WERI-Rb-1 (cell line): Measurements from ENCODE around the gene RGS9.
"Not testable (repeated sequence)": the region's sequence is repeated elsewhere in the genome, so short reads cannot be mapped to it uniquely, and the experiment has no call there.

Source experiments
- DNase-seq: peaks from one replicate; pipeline ENCODE4 v3.0.0-alpha.2; 2020
- H3K27ac ChIP-seq: fragments of 250-450 bp; sonication (Bioruptor Pico); 2 replicates; pipeline ENCODE4 v1.5.1; 2020; ENCODE audit warnings: mild to moderate bottlenecking, moderate library complexity
- H3K27me3 ChIP-seq: fragments of 250-450 bp; sonication (Bioruptor Pico); 2 replicates; pipeline ENCODE4 v1.5.1; 2021; ENCODE audit warnings: mild to moderate bottlenecking, low read depth, moderate library complexity; ENCODE audit not compliant: insufficient read depth, severe bottlenecking
- H3K36me3 ChIP-seq: fragments of 250-450 bp; sonication (Bioruptor Pico); 2 replicates; pipeline ENCODE4 v1.5.1; 2020; ENCODE audit warnings: mild to moderate bottlenecking, moderate library complexity
- H3K4me3 ChIP-seq: 2 replicates; pipeline ENCODE4 v1.5.1; 2011; ENCODE audit warnings: low read depth, mild to moderate bottlenecking, control low read depth, low read length
- H3K9me3 ChIP-seq: fragments of 250-450 bp; sonication (Bioruptor Pico); 2 replicates; pipeline ENCODE4 v1.5.1; 2021; ENCODE audit warnings: mild to moderate bottlenecking, moderate library complexity; ENCODE audit not compliant: severe bottlenecking
- CTCF ChIP-seq: IDR thresholded peaks from 2 replicates; pipeline ENCODE4 v1.5.1; 2011; ENCODE audit warnings: low read depth, mild to moderate bottlenecking, control low read depth, inconsistent platforms, low read length

The RGS9 gene

GRCh38 chr17:65201331-65201730 is 64.2 kb downstream of the RGS9 start:
- no peaks in the 10 kb centered on the region for H3K27me3 ChIP-seq
- H3K4me3 ChIP-seq: no peak overlapping the region
- H3K36me3 ChIP-seq: no peaks in the 10 kb centered on the region
- DNase-seq: no peak
- H3K27ac ChIP-seq: no peak overlapping the region
- no peaks in the 10 kb centered on the region for H3K9me3 ChIP-seq
- no peak for TF ChIP-seq CTCF

- no peak overlapping the region for H3K27ac ChIP-seq
- no peaks in the 10 kb centered on the region for H3K27me3 ChIP-seq
- H3K36me3 ChIP-seq: no peaks in the 10 kb centered on the region
- H3K9me3 ChIP-seq: no peaks in the 10 kb centered on the region
- no peak for DNase-seq
- no peak overlapping the region for H3K4me3 ChIP-seq
- no peak for TF ChIP-seq CTCF
Observed at GRCh38 chr17:65202844-65203571, 65.8 kb downstream of the RGS9 start.

GRCh38 chr17:65204001-65204400 is 66.8 kb downstream of the RGS9 start:
- Histone ChIP-seq H3K27me3 (no peaks in the 10 kb centered on the region), H3K36me3 (no peaks in the 10 kb centered on the region), H3K27ac (no peak overlapping the region), H3K9me3 (no peaks in the 10 kb centered on the region), H3K4me3 (no peak overlapping the region)
- DNase-seq: no peak
- no peak for TF ChIP-seq CTCF

- Histone ChIP-seq H3K36me3 (no peaks in the 10 kb centered on the region), H3K27me3 (peaks cover 2% of the 10 kb centered on the region), H3K9me3 (no peaks in the 10 kb centered on the region), H3K27ac (no peak overlapping the region), H3K4me3 (no peak overlapping the region)
- TF ChIP-seq CTCF: no peak
- DNase-seq: no peak
Observed at GRCh38 chr17:65205655-65206054, 68.5 kb downstream of the RGS9 start.

- H3K27ac ChIP-seq, DNase-seq, H3K9me3 ChIP-seq: not testable (repeated sequence)
Observed at GRCh38 chr17:65207448-65207847, 70.3 kb downstream of the RGS9 start.

GRCh38 chr17:65208717-65209116 is 71.5 kb downstream of the RGS9 start:
- H3K9me3 ChIP-seq: no peaks in the 10 kb centered on the region
- H3K27me3 ChIP-seq: peaks cover 5% of the 10 kb centered on the region
- no peak for DNase-seq
- TF ChIP-seq CTCF: no peak
- H3K27ac ChIP-seq: no peak overlapping the region
- H3K4me3 ChIP-seq: no peak overlapping the region
- H3K36me3 ChIP-seq: no peaks in the 10 kb centered on the region

More at GRCh38 chr17:65207448-65207847, 70.3 kb downstream of the RGS9 start:
- H3K4me3 ChIP-seq, H3K27me3 ChIP-seq, H3K36me3 ChIP-seq: not testable (repeated sequence)
